ENCODE data around the gene SZRD1. TPM values are rescaled to one million over a fixed set of nuclear protein-coding genes. Genes with fewer than 3 reads are reported as not detected.

SZRD1 gene
- total and polyA plus RNA-seq, 2 of the 4 experiments (the other 2 are of a cell fraction) = 119 to 149 TPM

DNA sequence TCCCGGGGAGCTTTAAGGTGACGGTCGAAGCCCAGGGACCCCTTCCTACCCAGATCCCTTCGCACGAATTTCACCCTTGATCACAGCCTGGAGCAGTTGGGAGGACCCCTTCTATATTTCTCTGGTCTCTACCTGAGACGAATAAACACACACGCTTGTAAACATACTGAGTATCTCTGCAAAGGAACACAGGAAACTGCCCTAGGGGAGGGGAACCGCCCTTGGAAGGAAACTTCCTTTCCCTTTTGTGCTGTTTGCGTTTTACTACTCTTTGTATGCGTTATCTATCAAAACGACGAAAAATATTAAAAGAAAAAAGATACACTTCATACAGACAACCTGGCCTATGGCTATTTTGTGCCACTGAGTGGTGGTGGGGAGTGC is 74.2 kb downstream of the SZRD1 start (continued):
- TF ChIP-seq, protein P1, sequence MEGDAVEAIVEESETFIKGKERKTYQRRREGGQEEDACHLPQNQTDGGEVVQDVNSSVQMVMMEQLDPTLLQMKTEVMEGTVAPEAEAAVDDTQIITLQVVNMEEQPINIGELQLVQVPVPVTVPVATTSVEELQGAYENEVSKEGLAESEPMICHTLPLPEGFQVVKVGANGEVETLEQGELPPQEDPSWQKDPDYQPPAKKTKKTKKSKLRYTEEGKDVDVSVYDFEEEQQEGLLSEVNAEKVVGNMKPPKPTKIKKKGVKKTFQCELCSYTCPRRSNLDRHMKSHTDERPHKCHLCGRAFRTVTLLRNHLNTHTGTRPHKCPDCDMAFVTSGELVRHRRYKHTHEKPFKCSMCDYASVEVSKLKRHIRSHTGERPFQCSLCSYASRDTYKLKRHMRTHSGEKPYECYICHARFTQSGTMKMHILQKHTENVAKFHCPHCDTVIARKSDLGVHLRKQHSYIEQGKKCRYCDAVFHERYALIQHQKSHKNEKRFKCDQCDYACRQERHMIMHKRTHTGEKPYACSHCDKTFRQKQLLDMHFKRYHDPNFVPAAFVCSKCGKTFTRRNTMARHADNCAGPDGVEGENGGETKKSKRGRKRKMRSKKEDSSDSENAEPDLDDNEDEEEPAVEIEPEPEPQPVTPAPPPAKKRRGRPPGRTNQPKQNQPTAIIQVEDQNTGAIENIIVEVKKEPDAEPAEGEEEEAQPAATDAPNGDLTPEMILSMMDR (conservative IDR thresholded peaks at IDR 0.05; ENCODE audit: low read depth, low read length) = no peak
- TF ChIP-seq, protein P2, sequence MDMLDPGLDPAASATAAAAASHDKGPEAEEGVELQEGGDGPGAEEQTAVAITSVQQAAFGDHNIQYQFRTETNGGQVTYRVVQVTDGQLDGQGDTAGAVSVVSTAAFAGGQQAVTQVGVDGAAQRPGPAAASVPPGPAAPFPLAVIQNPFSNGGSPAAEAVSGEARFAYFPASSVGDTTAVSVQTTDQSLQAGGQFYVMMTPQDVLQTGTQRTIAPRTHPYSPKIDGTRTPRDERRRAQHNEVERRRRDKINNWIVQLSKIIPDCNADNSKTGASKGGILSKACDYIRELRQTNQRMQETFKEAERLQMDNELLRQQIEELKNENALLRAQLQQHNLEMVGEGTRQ (IDR thresholded peaks at IDR 0.05; ENCODE audit: low read depth, low read length) = no peak
- no peak for TF ChIP-seq RFX5 (IDR thresholded peaks at IDR 0.05; ENCODE audit: low read depth, low read length)
- no peak for TF ChIP-seq RAD21 (IDR thresholded peaks at IDR 0.05; ENCODE audit: low read length)

Data from IMR-90 (cell line).